Right ventricle myocardium superior (tissue), 1 donor: ENCODE measurements around the gene MTA1. TPM values are rescaled to one million over a fixed set of nuclear protein-coding genes. Genes with fewer than 3 reads are reported as not detected.

Source experiments
- ATAC-seq: fragments of 200-7000 bp; cut with Tn5 transposase; one replicate; pipeline ENCODE4 v1.9.1; 2020; ENCODE audit warnings: mild to moderate bottlenecking; ENCODE audit not compliant: poor library complexity
- DNase-seq: peaks from one replicate; pipeline ENCODE4 v3.0.0-alpha.2; 2020
- intact Hi-C: fragments of 100-400 bp; cut with DNase I; formaldehyde crosslinking; loops from one replicate; pipeline ENCODE4 v1.11.2; 2022
- total RNA-seq: library from RNA; stranded (reverse); fragmentation: NEBNext Ultra II Directional; extraction: Animal tissue kit (Norgen Biotek cat#: 25700); gene quantifications from one replicate; pipeline ENCODE4 v1.2.1, GENCODE V29; 2021
- donor health status: DM: no; HTN: yes; CAD: no; lungs with severe emphysema.

MTA1 gene
- total RNA-seq, 1 donor from 2014 or later, result 191 TPM

DNA sequence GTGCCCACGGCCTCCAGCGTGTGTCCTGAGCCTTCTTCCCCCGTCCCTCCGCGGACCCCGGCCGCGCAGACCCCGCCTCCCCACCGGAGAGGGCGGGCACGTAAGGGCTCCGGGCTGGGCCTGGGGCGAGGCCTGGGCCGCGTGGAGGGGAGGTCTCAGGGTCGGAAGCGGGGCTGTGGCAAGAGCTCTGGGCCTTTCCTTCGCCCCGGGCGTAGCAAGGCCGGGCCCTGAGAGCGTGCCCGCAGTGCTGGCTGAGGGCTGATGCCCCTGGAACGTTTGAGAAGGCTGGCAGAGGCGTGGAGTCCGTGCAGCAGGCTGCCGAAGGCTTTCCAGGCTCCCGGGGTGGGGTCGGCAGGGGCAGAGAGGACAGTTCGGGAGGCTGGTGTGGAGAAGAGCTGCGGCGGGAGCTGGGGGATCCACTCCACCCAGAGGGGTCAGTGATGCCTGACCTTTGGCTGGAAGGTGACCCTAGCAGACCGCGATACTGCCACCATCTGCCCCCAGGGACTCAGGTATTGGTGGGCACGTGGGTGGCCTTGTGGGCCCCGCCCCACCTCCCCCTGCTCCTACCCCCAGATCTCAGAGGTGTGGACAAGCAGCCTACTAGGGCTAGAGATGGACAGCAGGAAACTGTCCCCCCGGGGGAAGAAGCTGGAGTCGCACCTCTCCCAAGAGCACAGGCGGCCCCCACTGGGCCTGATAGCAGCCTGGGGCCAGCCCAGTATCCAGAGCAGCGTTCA, 20.7 kb upstream of the MTA1 start:
- ATAC-seq, result peak; percentile 59
- no peak for DNase-seq
- intact Hi-C loops, result no loop called here

GRCh38 chr14:105399466-105399775, 20.2 kb upstream of the MTA1 start:
- ATAC-seq, result peak; percentile 11
- intact Hi-C loops, result no loop called here
- DNase-seq, result peak; percentile 47

DNA sequence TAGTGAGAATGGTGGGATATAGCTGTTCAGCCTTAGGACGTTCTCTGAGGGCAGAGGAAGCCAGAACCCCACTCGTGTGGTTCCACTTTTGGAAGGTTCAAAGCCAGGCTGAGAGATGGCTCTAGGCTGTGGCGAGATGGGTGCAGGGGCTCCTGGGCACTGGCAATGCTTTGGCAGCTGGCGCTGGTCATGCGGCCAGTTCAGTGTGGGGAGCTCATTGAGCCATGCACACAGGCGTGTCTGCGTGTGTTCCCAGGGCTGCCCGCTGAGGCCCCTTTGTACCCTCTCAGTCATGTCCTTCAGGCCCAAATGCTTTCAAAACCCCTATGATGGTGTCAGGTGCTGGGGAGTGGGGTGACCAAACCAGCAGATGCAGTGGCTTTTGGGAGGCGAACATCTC, 19.6 kb upstream of the MTA1 start:
- ATAC-seq (no peak), DNase-seq (no peak)
- intact Hi-C loops, result no loop called here

DNA sequence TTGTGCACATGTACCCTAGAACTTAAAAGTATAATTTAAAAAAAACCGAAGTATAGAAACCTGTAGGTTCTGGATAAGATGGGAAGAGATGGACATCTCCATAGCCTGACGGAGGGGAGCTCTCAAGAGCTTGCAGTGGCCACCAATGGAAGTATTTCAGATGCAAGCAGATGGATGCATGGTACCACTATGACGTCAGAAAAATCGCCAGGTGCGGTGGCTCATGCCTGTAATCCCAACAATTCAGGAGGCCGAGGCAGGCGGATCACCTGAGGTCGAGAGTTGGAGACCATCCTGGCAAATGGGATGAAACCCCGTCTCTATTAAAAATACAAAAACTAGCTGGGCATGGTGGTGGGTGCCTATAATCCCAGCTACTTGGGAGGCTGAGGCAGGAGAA, 17.9 kb upstream of the MTA1 start:
- DNase-seq, result no peak
- intact Hi-C loops, result no loop called here
- no peak for ATAC-seq

- intact Hi-C loops, result no loop called here
- DNase-seq (no peak), ATAC-seq (no peak)
Measured at GRCh38 chr14:105408592-105408991, 11.0 kb upstream of the MTA1 start.

DNA sequence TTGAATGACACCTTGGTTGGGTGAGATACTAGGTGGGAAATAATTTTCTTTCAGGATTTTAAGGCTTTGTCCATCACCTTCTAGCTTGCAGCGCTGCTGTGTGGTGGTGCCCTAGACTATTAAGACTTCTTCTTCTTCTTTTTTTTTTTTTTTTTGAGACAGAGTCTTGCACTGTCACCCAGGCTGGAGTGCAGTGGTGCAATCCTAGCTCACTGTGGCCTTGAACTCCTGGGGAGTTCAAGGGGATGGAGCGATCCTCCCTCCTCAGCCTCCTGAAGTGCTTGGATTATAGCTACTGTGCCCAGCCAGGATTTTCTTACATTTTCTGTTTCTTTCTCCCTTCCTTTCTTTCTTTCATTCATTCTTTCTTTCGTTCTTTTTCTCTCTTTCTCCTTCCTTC, 10.3 kb upstream of the MTA1 start:
- DNase-seq (no peak), ATAC-seq (no peak)
- intact Hi-C loops, result no loop called here

GRCh38 chr14:105410642-105411016, 9.0 kb upstream of the MTA1 start:
- DNase-seq, result no peak
- ATAC-seq, result no peak
- intact Hi-C loops, result no loop called here

GRCh38 chr14:105411017-105411941, 8.3 kb upstream of the MTA1 start:
- ATAC-seq (peak; percentile 52), DNase-seq (no peak)
- intact Hi-C loops, result no loop called here

GRCh38 chr14:105411985-105412770, 7.4 kb upstream of the MTA1 start:
- DNase-seq (no peak), ATAC-seq (no peak)
- intact Hi-C loops, result no loop called here

GRCh38 chr14:105412771-105413543, 6.7 kb upstream of the MTA1 start:
- ATAC-seq (no peak), DNase-seq (no peak)
- intact Hi-C loops, result no loop called here

DNA sequence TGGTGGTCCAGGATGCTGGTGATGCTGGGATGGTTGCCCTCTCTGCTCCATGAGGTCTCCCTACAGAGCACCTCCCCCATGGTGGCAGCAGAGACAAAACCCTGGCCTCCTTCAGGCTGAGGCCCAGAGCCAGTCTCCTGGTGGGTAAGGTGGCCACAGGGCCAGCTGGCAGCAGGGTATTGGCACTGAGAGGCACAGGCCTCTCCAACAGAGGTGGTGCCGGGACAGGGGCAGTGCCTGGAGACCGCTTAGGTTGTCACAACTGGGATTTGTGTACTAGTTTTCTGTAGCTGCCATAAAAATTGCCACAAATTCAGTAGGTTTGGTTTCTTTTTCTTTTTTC, 6.1 kb upstream of the MTA1 start:
- ATAC-seq, result peak; percentile 60
- intact Hi-C loops, result no loop called here
- DNase-seq, result no peak

DNA sequence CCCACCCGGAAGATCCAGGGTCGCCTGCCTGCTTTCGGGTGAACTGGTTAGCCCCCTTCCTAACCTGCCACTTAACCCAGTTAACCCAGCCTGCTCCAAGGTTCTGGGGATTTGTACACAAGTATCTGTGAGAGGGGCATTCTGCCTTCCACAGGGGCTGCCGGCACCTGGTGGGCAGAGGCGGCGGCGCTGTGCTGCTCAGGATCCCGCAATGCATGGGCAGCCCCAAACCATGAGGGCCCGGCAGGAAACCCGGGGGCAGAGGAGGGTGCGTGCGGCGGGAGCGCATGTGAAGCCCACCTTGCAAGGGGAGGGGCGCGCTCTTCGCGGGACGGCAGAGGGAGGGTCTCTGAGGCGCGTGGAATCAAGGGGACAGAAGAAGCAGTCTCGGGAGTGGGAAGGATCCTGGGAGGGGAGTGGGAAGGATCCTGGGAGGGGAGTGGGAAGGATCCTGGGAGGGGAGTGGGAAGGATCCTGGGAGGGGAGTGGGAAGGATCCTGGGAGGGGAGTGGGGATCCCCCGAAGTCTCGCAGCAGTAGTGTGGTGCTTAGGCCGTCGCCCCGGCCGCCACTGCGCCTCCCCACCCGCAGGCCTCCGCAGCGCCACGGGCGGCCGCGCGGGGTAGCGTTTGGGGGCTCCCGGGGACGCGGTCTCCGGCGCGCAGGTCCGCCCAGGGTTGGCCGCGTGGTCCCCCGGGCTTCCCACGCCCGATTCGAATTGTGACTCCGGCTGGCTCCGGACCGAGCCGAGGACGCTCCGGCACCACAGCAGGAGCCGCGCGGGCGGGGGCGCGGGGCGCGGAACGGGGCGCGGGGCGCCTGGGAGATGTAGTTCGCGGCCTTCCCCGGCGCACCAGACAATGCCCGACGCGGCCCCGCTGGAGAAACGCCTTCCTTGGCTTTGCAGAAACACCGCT, 4.9 kb upstream of the MTA1 start:
- DNase-seq (peak; percentile 91), ATAC-seq (peak; percentile 87)
- intact Hi-C loops, result no loop called here

DNA sequence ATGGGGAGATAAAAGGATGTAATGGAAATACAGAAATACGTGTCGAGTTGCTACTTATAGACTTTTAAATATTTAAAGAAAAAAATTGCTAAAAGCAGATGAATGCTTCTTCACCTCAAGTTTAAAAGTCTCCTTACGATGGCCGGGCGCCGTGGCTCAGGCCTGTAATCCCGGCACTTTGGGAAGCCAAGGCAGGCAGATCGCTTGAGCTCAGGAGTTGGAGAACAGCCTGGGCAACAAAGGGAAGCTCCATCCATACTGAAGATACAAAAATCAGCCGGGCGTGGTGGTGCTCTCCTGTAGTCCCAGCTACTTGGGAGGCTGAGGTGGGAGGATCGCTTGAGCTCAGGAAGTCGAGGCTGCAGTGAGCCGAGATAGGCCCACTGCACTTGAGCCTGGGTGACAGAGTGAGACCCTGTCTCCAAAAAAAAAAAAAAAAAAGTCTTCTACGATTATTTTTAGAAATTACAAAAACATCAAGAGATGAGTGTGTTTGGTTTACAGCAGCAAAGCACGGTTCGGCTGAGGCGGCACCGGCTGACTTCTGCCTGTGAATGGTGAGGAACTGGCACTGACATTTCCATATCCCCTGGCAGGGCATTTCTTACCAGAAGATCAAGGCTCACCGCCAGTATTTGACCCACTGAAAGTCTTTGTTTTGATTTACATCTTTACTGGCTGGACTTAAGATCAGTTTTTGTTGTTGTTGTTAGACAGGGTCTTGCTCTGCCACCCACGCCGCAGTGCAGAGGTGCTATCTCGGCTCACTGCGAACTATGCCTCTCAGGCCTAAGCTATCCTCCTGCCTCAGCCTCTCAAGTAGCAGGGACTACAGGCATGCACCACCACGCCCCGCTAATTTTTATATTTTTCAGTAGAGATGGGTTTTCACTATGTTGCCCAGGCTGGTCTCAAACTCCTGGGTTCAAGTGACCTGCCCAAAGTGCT, 3.9 kb upstream of the MTA1 start:
- ATAC-seq, result no peak

DNA sequence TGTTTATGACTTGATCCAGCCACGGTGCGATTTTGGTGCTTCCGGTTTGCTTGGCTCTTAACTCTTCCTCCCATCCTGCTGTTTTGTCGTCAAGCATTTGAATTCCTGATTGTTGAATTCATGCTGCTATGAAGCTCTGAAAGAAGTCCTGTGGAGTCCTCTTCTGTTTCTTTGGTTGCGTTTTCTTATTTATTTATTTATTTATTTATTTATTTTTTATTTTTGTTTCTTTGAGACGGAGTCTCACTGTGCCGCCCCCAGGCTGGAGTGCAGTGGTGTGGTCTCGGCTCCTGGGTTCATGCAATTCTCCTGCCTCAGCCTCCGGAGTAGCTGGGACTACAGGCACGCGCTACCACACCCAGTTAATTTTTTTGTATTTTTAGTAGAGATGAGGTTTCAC, 3.0 kb upstream of the MTA1 start:
- ATAC-seq, result no peak
- intact Hi-C loops, result no loop called here
- DNase-seq, result no peak

More for the DNA sequence above, 3.9 kb upstream of the MTA1 start:
- intact Hi-C loops, result no loop called here
- DNase-seq, result no peak

DNA sequence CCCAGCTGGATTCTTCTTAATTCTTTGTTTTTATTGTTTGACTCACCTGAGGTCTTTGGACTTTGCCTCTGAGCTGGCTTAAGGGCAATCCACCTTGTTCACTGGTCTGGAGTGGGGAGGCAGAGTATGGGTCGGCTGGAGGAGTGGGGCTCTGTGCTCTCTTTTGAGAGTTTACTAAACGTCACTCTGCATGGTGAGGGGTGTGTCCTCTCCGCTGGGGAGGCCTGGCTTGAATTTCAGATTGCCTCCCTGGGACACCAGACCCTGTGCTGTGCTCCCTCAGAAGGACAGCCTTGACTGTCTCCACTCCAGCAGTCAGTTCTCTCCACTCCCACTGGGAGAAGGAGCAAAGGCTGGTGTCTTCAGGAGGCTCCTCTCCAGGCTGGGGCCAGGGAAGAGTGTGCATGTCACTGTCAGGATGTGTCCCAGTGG, 1.9 kb upstream of the MTA1 start:
- DNase-seq, result no peak
- no peak for ATAC-seq
- intact Hi-C loops, result no loop called here

DNA sequence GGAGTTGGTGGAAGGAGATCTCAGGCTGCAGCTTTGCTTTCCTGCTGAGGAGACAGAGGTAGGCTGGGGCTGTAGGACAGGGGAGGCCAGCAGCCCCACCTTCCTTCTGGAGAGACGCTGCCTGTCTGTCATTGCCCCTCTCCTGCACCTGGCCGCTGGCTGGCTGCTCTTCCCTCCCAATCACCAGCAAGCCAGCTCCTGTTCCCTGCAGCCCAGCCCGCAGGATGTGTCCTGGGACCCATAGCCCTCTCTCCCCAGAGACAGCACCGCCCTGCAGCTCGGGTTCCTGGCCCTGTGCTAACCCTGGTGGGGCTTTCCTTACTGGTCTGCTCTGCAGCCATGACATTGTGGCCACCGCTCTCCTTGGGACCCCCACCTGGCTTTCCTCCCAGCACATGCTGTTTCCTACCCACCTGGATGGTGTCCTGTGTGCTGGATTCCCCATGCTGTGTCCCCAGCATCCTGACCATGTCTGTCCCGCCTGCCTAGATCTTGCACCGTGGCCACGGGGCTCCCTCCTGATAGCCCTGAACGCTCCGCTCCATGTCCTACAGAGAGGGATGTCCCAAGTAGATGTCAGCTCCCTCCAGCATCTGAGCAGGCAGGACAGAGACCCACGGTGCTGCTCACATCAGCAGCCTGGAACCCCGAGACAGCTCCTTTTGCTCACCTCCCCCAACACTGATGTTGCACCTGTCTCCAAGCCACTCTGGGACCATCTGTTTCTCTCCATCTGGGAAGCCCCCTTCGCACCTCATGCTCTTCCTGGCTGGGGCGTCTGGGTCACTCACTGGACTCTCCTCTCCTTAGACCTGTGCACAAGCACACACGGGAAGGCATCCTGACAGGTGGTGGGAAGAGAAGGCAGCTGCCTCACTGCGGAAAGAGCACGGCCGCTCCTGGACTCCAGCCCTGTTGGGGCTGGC, 1.1 kb upstream of the MTA1 start:
- no peak for ATAC-seq
- DNase-seq, result no peak
- intact Hi-C loops, result no loop called here
